ENCODE data around the gene APOBEC4. TPM values are rescaled to one million over a fixed set of nuclear protein-coding genes. Genes with fewer than 3 reads are reported as not detected.

Gene APOBEC4
- polyA plus RNA-seq, 1 donor = not detected

DNA sequence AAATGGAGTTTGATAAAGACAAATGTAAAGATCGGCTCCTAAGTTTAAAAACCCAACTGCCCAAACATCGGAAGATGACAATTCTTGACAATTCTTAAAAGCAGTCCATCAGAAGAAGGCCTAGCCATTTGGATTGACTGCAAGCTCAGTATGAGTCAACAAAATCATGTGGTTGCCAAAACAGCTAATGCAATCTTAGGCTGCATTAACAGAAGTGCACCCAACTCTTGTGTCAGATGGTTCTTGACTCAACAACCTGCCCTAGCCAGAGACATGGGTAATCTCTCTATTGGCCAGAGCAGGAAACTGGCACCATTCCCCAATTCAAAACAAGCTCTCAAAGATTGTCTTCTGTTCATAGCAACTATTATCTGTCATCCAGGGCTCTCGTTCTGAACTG, 53.0 kb downstream of the APOBEC4 start:
- DNase-seq = no peak

DNA sequence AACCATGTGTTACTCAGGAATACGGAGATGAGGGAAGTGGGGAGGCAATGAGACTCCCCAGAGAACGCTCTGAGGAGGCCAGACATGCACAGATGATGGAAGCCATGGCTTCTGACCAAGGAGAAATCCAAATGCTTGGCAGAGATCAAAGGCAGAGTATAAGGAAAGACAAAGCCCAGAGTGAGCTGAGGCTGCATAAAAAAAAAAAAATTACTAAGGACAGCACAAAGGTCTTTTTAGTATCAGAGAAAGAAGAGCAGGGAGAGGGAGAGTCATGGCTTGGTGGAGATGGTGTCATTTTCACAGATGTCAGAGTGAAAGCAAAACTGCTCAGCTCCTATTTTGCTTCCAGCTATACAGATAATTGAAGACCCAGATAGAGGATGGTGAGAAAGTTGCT, 54.7 kb downstream of the APOBEC4 start:
- peak; percentile 14 for DNase-seq

GRCh38 chr1:183597656-183598347, 55.3 kb downstream of the APOBEC4 start:
- no peak for DNase-seq

DNA sequence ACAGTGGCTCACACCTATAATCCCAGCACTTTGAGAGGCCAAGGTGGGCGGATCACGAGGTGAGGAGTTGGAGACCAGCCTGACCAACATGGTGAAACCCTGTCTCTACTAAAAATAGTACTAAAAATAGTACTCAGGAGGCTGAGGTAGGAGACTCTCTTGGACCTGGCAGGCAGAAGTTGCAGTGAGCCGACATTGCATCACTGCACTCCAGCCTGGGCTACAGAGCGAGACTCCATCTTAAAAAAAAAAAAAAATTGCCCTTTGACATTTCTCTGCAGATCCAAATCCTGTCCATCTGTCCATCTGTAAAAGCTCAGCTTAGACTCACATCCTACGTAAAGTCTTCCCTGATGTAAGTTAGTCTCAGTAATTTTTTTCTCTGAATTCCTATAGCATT, 56.6 kb downstream of the APOBEC4 start:
- no peak for DNase-seq

Other genes with a start within 250 kb of the APOBEC4 start
- gene NMNAT2, start 234.9 kb downstream of the APOBEC4 start, polyA plus RNA-seq (ENCODE audit: insufficient read length) = 0.85 TPM
- 39.5 TPM for gene SMG7, start 180.8 kb downstream of the APOBEC4 start, polyA plus RNA-seq (ENCODE audit: insufficient read length)
- gene NCF2, start 62.9 kb downstream of the APOBEC4 start, polyA plus RNA-seq (ENCODE audit: insufficient read length) = 5.5 TPM
- 76.7 TPM for gene ARPC5, start 17.5 kb downstream of the APOBEC4 start, polyA plus RNA-seq (ENCODE audit: insufficient read length)
- gene RGL1, start 151.8 kb upstream of the APOBEC4 start, polyA plus RNA-seq (ENCODE audit: insufficient read length) = 21.6 TPM

All from hindlimb muscle (tissue), 1 donor.